ENCODE data around the gene PKN1.

DNA sequence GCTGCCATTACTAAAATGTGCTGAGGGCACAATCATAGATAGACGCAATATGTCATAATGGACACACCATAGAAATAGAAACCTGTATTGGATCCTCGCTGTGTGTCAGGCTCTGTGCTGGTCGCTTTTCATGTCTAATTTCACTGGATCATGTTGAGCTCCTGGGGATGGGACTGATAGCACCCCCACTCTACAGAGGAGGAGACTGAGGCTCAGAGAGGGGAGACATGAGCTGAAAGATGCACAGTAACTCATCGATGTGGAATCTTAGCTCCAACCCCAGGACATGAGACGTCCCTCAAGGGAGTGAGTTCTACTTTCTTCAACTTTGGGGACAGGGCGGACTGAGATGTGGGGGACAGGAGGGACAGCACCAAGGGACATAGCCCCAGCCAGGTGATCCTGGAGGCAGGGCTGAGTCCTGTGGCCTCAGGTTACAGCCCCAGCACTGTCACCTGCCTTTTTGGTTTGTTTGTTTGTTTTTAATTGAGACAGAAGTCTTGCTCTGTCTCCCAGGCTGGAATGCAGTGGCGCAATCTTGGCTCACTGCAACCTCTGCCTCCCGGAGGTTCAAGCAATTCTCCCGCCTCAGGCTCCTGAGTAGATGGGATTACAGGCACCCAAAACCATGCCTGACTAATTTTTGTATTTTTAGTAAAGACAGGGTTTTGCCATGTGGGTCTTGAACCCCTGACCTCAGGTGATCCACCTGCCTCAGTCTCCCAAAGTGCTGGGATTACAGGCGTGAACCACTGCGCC lies 69.4 kb downstream of the PKN1 start:
- TF ChIP-seq, protein P1, sequence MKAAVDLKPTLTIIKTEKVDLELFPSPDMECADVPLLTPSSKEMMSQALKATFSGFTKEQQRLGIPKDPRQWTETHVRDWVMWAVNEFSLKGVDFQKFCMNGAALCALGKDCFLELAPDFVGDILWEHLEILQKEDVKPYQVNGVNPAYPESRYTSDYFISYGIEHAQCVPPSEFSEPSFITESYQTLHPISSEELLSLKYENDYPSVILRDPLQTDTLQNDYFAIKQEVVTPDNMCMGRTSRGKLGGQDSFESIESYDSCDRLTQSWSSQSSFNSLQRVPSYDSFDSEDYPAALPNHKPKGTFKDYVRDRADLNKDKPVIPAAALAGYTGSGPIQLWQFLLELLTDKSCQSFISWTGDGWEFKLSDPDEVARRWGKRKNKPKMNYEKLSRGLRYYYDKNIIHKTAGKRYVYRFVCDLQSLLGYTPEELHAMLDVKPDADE (IDR thresholded peaks at IDR 0.05) = no peak
- TF ChIP-seq, protein P2, sequence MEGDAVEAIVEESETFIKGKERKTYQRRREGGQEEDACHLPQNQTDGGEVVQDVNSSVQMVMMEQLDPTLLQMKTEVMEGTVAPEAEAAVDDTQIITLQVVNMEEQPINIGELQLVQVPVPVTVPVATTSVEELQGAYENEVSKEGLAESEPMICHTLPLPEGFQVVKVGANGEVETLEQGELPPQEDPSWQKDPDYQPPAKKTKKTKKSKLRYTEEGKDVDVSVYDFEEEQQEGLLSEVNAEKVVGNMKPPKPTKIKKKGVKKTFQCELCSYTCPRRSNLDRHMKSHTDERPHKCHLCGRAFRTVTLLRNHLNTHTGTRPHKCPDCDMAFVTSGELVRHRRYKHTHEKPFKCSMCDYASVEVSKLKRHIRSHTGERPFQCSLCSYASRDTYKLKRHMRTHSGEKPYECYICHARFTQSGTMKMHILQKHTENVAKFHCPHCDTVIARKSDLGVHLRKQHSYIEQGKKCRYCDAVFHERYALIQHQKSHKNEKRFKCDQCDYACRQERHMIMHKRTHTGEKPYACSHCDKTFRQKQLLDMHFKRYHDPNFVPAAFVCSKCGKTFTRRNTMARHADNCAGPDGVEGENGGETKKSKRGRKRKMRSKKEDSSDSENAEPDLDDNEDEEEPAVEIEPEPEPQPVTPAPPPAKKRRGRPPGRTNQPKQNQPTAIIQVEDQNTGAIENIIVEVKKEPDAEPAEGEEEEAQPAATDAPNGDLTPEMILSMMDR (conservative IDR thresholded peaks at IDR 0.05; ENCODE audit: low read depth in 2 of 2) = no peak
- TF ChIP-seq EZH2 (IDR thresholded peaks at IDR 0.05; ENCODE audit: low read depth, unreplicated experiment) = no peak
- TF ChIP-seq POLR2AphosphoS5 (IDR thresholded peaks at IDR 0.05; ENCODE audit: low read depth) = no peak
- TF ChIP-seq EZH2phosphoT487 (IDR thresholded peaks at IDR 0.05; ENCODE audit: unreplicated experiment) = no peak
- no peak for TF ChIP-seq CREB1 (CRISPR knock-in tag; IDR thresholded peaks at IDR 0.05; ENCODE audit: low read depth)
- TF ChIP-seq, protein P3, sequence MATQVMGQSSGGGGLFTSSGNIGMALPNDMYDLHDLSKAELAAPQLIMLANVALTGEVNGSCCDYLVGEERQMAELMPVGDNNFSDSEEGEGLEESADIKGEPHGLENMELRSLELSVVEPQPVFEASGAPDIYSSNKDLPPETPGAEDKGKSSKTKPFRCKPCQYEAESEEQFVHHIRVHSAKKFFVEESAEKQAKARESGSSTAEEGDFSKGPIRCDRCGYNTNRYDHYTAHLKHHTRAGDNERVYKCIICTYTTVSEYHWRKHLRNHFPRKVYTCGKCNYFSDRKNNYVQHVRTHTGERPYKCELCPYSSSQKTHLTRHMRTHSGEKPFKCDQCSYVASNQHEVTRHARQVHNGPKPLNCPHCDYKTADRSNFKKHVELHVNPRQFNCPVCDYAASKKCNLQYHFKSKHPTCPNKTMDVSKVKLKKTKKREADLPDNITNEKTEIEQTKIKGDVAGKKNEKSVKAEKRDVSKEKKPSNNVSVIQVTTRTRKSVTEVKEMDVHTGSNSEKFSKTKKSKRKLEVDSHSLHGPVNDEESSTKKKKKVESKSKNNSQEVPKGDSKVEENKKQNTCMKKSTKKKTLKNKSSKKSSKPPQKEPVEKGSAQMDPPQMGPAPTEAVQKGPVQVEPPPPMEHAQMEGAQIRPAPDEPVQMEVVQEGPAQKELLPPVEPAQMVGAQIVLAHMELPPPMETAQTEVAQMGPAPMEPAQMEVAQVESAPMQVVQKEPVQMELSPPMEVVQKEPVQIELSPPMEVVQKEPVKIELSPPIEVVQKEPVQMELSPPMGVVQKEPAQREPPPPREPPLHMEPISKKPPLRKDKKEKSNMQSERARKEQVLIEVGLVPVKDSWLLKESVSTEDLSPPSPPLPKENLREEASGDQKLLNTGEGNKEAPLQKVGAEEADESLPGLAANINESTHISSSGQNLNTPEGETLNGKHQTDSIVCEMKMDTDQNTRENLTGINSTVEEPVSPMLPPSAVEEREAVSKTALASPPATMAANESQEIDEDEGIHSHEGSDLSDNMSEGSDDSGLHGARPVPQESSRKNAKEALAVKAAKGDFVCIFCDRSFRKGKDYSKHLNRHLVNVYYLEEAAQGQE (IDR thresholded peaks at IDR 0.05; ENCODE audit: unreplicated experiment) = no peak
- TF ChIP-seq STAT1 (IDR thresholded peaks at IDR 0.05; ENCODE audit: unreplicated experiment) = no peak
- TF ChIP-seq JUNB (IDR thresholded peaks at IDR 0.05; ENCODE audit: unreplicated experiment) = no peak
- TF ChIP-seq ZNF114 (CRISPR knock-in tag; IDR thresholded peaks at IDR 0.05) = no peak
- no peak for TF ChIP-seq NANOG (IDR thresholded peaks at IDR 0.05; ENCODE audit: borderline replicate concordance)
- no peak for TF ChIP-seq ZNF331 (CRISPR knock-in tag; IDR thresholded peaks at IDR 0.05; ENCODE audit: low read depth)
